Lung (tissue), 12 donors: ENCODE results near the gene ARHGAP20. TPM values are rescaled to one million over a fixed set of nuclear protein-coding genes. Genes with fewer than 3 reads are reported as not detected.

ENCODE experiments used
- ATAC-seq: fragments of 200-7000 bp; cut with Tn5 transposase; one replicate; pipeline ENCODE4 v1.9.1; 2020; ENCODE audit warnings: moderate number of reproducible peaks; ENCODE audit not compliant: insufficient read depth, low FRiP score
- DNase-seq, 3 donors: peaks; one replicate each; pipeline ENCODE4 v3.0.0-alpha.2; 2013 to 2017
- H3K27ac ChIP-seq, 2 donors: one replicate each; pipeline ENCODE4 v1.5.1; 2013; ENCODE audit warnings: mild to moderate bottlenecking in 2 of 2, moderate library complexity in 2 of 2, control low read depth in 1 of 2, inconsistent platforms in 1 of 2, low read depth in 1 of 2, low read length in 1 of 2
- H3K27me3 ChIP-seq, 3 donors: one replicate each; pipeline ENCODE4 v1.5.1; 2013; ENCODE audit warnings: low read length in 2 of 3; ENCODE audit not compliant: control insufficient read depth in 3 of 3, insufficient read depth in 3 of 3
- H3K36me3 ChIP-seq, 4 donors: one replicate each; pipeline ENCODE4 v1.5.1; 2013; ENCODE audit warnings: low read length in 4 of 4, mild to moderate bottlenecking in 1 of 4, moderate library complexity in 1 of 4; ENCODE audit not compliant: control insufficient read depth in 4 of 4, insufficient read depth in 4 of 4
- H3K4me1 ChIP-seq, 5 donors: one replicate each; pipeline ENCODE4 v1.5.1; 2013; ENCODE audit warnings: low read length in 5 of 5, mild to moderate bottlenecking in 2 of 5, moderate library complexity in 1 of 5; ENCODE audit not compliant: control insufficient read depth in 5 of 5, insufficient read depth in 5 of 5
- H3K4me3 ChIP-seq: one replicate; pipeline ENCODE4 v1.5.1; 2013; ENCODE audit warnings: mild to moderate bottlenecking, control low read depth, moderate library complexity
- H3K9ac ChIP-seq, 2 donors: one replicate each; pipeline ENCODE4 v1.5.1; 2013; ENCODE audit warnings: low read length in 2 of 2, control low read depth in 1 of 2; ENCODE audit not compliant: insufficient read depth in 1 of 2
- H3K9me3 ChIP-seq, 4 donors: one replicate each; pipeline ENCODE4 v1.5.1; 2013; ENCODE audit warnings: low read length in 3 of 4, mild to moderate bottlenecking in 1 of 4, moderate library complexity in 1 of 4; ENCODE audit not compliant: control insufficient read depth in 4 of 4, insufficient read depth in 3 of 4
- CTCF ChIP-seq: IDR thresholded peaks from 2 replicates; pipeline ENCODE4 v1.5.1; 2012; ENCODE audit warnings: mild to moderate bottlenecking; ENCODE audit errors: control extremely low read depth, extremely low read depth
- WGBS, 2 donors: extraction: QIAGEN DNeasy Blood & Tissue Kit; methylation state at CpG; one replicate each; pipeline ENCODE4 v1.1.7; 2013; 5-methylcytosine and 5-hydroxymethylcytosine counted together
- polyA plus RNA-seq, 2 donors: library from polyadenylated mRNA; stranded (reverse); fragments of 200-250 nt; gene quantifications; one replicate each; pipeline ENCODE4 v1.2.1, GENCODE V29; 2013
- total RNA-seq, 2 donors: library from RNA; depleted of rRNA in 1 of 2; stranded (reverse); fragments of >200 nt in 1 of 2; gene quantifications; one replicate each; pipeline ENCODE4 v1.2.1, GENCODE V29; 2014 to 2021
- donor health status: control.
- donor health status: control.
- donor health status: Bipolar disorder and iron deficiency.
- donor health status: healthy.
- donor health status: DM: yes; HTN: yes; CAD: no.

Gene ARHGAP20
- total and polyA plus RNA-seq, 4 donors = 0.67 to 20.9 (median 3.0) TPM

GRCh38 chr11:110530900-110531741, 181.1 kb downstream of the ARHGAP20 start:
- TF ChIP-seq CTCF = no peak
- H3K27ac ChIP-seq = no peak overlapping the region
- no peak overlapping the region for H3K9ac ChIP-seq
- H3K4me3 ChIP-seq = no peak overlapping the region
- peaks cover 0 to 9% (median 0%) of the 10 kb centered on the region in 4 donors for H3K9me3 ChIP-seq
- peak in 1 of 3 donors; percentile 32 for DNase-seq
- no peaks in the 10 kb centered on the region for H3K36me3 ChIP-seq
- peaks cover 0 to 20% (median 3%) of the 10 kb centered on the region in 5 donors for H3K4me1 ChIP-seq
- H3K27me3 ChIP-seq = no peaks in the 10 kb centered on the region
- WGBS, 2 donors = 72 to 79% methylated on average over 6 of the region's 6 CpGs
- ATAC-seq = no peak

DNA sequence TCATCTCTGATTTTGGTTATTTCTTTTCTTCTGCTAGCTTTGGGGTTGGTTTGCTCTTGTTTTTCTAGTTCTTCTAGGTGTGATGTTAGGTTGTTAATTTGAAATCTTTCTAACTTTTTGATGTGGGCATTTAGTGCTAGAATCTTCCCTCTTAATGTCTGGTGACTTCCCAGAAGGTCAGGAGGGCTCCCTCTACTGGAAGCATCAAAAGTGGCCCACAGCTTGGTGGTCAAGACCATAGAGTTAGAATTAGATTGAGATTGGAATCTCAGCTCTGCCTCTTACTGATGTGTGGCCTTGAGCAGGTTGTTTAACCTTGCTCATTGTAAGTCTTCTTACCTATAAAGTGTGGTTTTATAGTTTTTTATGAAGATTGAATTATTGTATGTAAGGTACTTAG, 183.2 kb downstream of the ARHGAP20 start:
- H3K36me3 ChIP-seq = no peaks in the 10 kb centered on the region
- no peak overlapping the region for H3K9ac ChIP-seq
- TF ChIP-seq CTCF = no peak
- H3K27ac ChIP-seq = no peak overlapping the region
- ATAC-seq (no peak), DNase-seq (no peak)
- peaks cover 0 to 39% (median 5%) of the 10 kb centered on the region in 5 donors for H3K4me1 ChIP-seq
- H3K9me3 ChIP-seq = peaks cover 0 to 9% (median 0%) of the 10 kb centered on the region in 4 donors
- no peaks in the 10 kb centered on the region for H3K27me3 ChIP-seq
- H3K4me3 ChIP-seq = no peak overlapping the region

DNA sequence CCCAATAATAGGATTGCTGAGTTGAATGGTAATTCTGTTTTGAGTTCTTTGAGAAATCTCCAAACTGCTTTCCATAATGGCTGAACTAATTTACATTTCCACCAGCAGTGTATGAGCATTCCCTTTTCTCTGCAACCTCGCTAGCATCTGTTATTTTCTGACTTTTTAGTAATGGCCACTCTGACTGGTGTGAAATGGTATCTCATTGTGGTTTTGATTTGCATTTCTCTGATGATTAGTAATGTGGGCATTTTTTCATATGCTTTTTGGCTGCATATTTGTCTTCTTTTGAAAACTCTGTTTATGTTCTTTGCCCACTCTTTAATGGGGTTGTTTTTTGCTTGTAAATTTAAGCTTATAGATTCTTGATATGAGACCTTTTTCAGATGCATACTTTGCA, 185.1 kb downstream of the ARHGAP20 start:
- no peaks in the 10 kb centered on the region for H3K27me3 ChIP-seq
- WGBS, 2 donors = 93 to 95% methylated on average over 1 of the region's 1 CpG
- no peak overlapping the region for H3K27ac ChIP-seq
- H3K9me3 ChIP-seq = peaks cover 0 to 9% (median 0%) of the 10 kb centered on the region in 4 donors
- TF ChIP-seq CTCF = no peak
- H3K9ac ChIP-seq = no peak overlapping the region
- H3K36me3 ChIP-seq = no peaks in the 10 kb centered on the region
- H3K4me1 ChIP-seq = peaks cover 0 to 39% (median 5%) of the 10 kb centered on the region in 5 donors
- ATAC-seq (no peak), DNase-seq (no peak)
- no peak overlapping the region for H3K4me3 ChIP-seq
